Jurkat, Clone E6-1 (cell line): ENCODE measurements around the gene AMTN. TPM values are rescaled to one million over a fixed set of nuclear protein-coding genes. Genes with fewer than 3 reads are reported as not detected.
"Not testable (repeated sequence)": the region's sequence is repeated elsewhere in the genome, so short reads cannot be mapped to it uniquely, and the experiment has no call there.

ENCODE experiments used
- DNase-seq: peaks from one replicate; pipeline ENCODE4 v3.0.0-alpha.2; 2011; ENCODE audit warnings: low read depth, low spot score
- H3K4me3 ChIP-seq: 2 replicates; pipeline ENCODE4 v1.5.1; 2011; ENCODE audit warnings: mild to moderate bottlenecking, low read length, control low read depth, moderate library complexity
- polyA plus RNA-seq: library from polyadenylated mRNA; unstranded; fragments of >200 nt; gene quantifications from one replicate; pipeline ENCODE4 v1.2.1, GENCODE V29; 2012; ENCODE audit warnings: missing spikeins; ENCODE audit not compliant: insufficient read length, insufficient read depth

The AMTN gene, protein sequence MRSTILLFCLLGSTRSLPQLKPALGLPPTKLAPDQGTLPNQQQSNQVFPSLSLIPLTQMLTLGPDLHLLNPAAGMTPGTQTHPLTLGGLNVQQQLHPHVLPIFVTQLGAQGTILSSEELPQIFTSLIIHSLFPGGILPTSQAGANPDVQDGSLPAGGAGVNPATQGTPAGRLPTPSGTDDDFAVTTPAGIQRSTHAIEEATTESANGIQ
- polyA plus RNA-seq, result not detected

DNA sequence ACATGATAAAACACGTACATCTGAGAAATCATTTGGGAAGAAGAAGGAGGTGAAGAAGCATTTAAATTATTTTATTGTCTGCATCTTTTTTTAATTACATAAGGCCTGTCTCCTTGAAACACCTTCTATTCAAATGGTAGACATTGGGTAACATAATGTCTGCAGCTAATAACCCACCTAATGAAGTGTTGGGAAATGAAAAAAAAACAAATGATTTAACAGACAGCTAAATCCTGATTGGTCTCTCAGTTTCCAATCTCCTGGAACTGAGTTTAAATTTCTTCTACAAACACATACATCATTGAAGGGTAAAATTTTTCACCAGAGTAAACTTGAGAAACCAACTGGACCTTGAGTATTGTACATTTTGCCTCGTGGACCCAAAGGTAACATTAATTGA lies at the start of gene AMTN:
Gene AMTN, plus strand, starts transcription at position 301 of the 400 bp plus-strand sequence. CDS start 209 bp downstream, outside the sequence.
- no peak for DNase-seq
- no peak within 1 kb of the TSS for H3K4me3 ChIP-seq

DNA sequence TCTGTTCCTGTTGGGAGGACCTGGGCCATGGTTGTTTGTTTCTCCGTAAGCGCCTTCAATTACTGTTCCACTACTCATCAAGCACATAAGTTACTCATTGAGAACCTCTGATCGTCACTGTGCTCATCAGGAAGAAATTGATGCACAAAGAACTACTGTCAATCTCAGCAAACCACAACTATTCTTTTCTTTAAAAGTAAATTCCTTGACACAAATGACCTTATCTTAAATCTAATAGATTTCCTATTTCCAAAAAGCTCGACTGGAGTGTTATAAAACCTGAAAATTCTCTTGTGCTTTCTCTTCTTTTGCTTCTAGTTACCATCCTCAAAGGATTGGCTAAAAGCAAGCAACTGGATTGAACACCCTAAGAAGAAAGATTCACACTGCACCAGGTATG lies 46.5 kb upstream of the AMTN start, which contains the start of gene MUC7:
Gene MUC7, plus strand, starts transcription at position 301 of the 400 bp plus-strand sequence. CDS start 1,825 bp downstream, outside the sequence.
- DNase-seq, result no peak

GRCh38 chr4:70473679-70474078 lies 44.7 kb upstream of the AMTN start:
- no peak for DNase-seq
- no peak overlapping the region for H3K4me3 ChIP-seq

More for the DNA sequence above, 46.5 kb upstream of the AMTN start, which contains the start of gene MUC7:
- H3K4me3 ChIP-seq, result no peak within 1 kb of the TSS

DNA sequence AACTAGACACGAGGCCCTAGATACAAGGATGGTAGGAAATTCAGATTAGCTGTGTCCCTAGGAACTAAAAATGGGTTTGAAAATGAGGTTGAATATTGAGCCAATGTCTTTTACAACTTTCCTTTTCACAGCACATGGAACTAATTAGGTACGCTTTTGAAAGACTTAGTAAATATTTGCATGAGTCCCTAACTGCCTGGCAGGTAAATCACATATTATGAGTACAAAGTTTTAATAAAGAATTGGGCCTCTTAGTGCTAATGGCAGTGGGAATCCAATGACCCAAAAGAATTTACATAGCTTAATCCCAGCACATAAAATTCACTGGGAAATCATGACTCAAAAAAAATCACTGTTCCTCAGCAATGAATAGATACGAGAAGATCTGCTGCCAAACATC lies 29.6 kb upstream of the AMTN start:
- no peak for DNase-seq
- H3K4me3 ChIP-seq, result no peak overlapping the region

GRCh38 chr4:70496231-70496630 lies 22.1 kb upstream of the AMTN start:
- no peak for DNase-seq

GRCh38 chr4:70501838-70502237 lies 16.5 kb upstream of the AMTN start:
- not testable (repeated sequence) for DNase-seq, H3K4me3 ChIP-seq

More at GRCh38 chr4:70496231-70496630, 22.1 kb upstream of the AMTN start:
- H3K4me3 ChIP-seq, result no peak overlapping the region

GRCh38 chr4:70504733-70505132 lies 13.6 kb upstream of the AMTN start:
- no peak for DNase-seq
- no peak overlapping the region for H3K4me3 ChIP-seq

- peak; percentile 34 for DNase-seq
- H3K4me3 ChIP-seq, result no peak overlapping the region
These were observed 13.1 kb upstream of the AMTN start for GRCh38 chr4:70505151-70505748.

GRCh38 chr4:70508801-70509200 lies 9.6 kb upstream of the AMTN start:
- H3K4me3 ChIP-seq, result no peak overlapping the region
- DNase-seq, result no peak

DNA sequence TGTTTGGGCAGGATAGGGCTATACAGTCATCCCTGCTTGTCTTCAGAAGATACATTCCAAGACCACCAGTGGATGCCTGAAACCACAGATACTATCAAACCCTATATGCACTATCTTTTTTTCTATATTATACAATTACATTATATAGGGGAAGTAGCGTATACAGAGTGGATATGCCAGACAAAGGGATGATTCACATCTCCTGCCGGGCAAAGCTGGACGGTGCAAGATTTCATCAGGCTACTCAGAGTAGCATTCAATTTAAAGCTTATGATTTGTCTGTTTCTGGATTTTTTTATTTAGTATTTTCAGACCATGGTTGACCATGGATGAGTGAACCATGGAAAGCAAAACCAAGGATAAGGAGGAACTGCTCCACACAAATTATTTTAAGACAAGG lies 7.0 kb upstream of the AMTN start:
- no peak overlapping the region for H3K4me3 ChIP-seq
- DNase-seq, result no peak

DNA sequence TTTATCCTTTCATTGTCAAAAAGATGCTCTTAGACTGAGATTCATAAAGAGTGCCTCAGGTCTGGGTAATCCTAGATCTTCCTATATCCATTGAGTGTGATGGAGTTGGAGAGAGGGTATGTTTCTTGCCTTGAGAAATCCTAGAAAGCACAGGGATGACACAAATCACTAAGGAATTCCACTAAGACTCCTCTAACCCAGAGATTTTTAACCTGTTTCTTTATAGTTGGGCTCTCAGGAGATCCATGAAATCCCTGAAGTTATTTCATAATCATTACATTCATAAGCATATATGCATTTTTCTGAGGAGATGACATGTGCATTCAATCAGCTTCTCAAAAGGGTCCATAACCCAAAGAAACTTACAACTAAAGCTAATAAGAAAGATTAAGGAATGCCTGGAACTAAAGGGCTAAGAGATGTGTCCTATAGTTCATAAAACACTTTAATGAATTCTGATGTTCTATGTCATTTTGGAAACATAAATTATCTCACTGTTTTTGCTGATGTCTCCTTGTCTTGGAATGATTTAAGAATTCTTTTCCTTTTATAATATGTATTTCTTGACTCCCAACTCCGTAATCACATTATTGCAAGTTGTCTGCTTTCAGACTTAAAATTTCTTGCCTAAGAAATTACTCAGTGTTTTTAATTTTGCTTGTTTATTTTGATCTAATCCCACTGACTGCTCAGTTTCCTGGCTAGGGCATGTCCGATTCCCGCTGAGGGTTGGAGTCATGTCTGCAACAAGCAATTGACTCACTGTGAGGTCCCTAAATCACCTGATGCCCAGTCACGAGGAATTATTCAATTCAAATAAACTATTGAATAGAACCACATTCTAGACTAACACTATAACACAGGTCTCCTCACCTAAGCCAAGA lies 2.8 kb upstream of the AMTN start:
- no peak for DNase-seq
- no peak overlapping the region for H3K4me3 ChIP-seq

DNA sequence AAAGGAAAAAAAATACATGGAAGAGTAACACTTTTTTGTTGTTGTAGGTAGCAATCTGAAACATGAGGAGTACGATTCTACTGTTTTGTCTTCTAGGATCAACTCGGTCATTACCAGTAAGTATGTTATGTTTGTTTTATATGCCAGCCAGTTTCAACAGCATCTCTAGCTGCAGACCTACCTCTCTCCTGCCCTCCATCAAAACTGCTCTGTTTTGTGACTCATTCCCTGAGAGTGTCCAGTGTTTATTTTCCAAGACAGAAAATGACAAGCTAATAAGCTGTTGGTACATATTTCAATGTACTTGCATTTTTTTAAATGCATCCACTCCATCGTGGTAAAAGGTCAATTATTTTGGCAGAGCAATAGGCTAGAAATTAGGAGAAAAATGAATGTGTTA lies 347 bp downstream of the AMTN start:
- no peak for DNase-seq
- H3K4me3 ChIP-seq, result no peak overlapping the region

DNA sequence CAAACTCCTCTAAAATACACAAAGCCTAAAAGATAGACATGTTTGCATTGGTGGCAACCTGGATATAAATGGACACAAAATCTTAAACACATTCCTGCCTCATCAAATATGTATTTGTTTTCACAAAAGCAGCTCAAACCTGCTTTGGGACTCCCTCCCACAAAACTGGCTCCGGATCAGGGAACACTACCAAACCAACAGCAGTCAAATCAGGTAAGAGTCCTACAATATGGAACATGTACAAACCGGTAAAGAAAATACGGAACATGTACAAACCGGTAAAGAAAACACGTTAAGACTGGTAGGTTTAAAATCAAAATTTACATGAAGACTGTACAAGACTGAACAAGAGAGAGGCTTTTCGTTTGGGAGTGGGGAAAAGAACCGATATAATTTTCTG lies 4.3 kb downstream of the AMTN start:
- no peak for DNase-seq
- no peak overlapping the region for H3K4me3 ChIP-seq

GRCh38 chr4:70530997-70531396 lies 12.6 kb downstream of the AMTN start:
- no peak overlapping the region for H3K4me3 ChIP-seq
- DNase-seq, result no peak

DNA sequence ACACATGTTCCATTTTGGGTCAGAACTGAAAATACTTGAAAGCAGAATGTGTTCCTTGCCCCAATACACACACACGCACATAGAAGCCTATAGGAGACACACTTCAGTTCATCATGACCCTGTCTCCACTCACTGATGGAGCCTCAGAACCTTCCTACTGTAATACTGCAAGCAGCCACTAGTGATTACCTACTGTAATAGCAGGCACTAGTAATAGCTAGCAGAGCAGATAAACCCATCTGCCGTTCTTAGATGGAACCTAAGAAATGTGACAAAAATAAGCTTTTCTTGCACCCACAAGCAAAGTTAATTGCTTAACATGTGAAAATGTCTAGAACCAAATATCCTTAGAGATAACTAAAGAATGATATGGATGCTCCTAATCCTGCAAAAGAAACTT lies 13.6 kb downstream of the AMTN start:
- no peak overlapping the region for H3K4me3 ChIP-seq
- peak; percentile 18 for DNase-seq

GRCh38 chr4:70533211-70533610 lies 14.8 kb downstream of the AMTN start:
- no peak for DNase-seq
- no peak overlapping the region for H3K4me3 ChIP-seq

- no peak for DNase-seq
- H3K4me3 ChIP-seq, result no peak overlapping the region
These were observed 15.4 kb downstream of the AMTN start for GRCh38 chr4:70533791-70534190.

DNA sequence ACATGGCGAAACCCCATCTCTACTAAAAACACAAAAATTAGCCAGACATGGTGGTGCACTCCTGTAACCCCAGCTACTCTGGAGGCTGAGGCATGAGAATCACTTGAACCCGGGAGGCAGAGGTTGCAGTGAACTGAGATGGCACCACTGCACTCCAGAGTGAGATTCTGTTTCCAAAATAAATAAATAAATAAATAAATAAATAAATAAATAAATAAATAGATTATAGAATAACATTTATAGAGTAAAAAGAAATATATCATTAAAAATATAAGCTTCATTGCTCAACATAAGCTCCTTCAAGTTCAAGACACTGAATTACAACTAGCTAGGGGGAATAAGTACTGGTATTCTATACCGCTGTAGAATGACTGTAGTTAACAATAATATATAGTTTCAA lies 16.5 kb downstream of the AMTN start:
- not testable (repeated sequence) for H3K4me3 ChIP-seq, DNase-seq

GRCh38 chr4:70538869-70539268 lies 20.5 kb downstream of the AMTN start:
- no peak for DNase-seq
- H3K4me3 ChIP-seq, result no peak overlapping the region
